ENCODE data around the gene LRP10. TPM values are rescaled to one million over a fixed set of nuclear protein-coding genes. Genes with fewer than 3 reads are reported as not detected.
"Not testable (repeated sequence)": the region's sequence is repeated elsewhere in the genome, so short reads cannot be mapped to it uniquely, and the experiment has no call there.

Gene LRP10
- total RNA-seq, 1 donor from 2014 or later: 171 TPM

DNA sequence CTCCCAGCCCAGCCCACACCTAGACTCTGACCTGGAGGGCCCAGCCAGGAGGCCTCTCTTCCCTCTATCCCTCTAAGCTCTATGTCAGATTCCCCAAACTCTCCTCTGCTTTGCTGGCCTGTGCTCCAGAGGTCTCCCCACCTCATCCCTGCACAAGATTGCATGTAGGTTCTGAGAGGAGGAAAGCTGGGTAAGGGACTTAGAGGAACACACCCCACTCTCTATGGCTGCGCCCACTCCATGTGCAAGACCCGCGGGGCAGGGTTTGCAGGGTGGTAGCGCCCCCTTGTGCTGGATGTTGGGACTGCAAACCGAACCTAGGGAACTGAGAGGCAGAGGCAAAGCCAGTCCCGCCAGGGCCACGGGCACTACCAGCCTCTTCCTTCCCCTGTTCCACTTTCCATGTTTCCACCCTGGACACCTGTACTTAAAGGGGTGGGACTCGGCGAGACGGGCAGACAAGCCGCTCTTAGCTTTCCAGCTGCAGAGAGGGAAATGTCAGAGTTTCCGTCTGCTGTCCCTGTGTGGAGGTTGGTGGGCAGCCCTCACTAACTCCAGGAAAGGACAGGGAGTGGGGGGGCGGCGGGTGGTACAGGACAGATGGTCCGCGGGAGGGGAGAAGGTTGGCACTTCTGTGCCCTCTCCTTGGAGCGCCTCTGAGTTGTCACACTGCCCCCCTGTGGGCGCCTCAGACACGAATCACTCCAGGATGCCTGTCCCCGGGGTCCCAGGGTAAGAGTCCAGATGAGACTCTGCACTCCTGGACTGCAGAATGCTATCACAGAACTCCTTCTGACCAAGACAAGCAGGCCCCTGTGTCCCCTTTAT is 18.4 kb upstream of the LRP10 start:
- H3K9me3 Mint-ChIP-seq (ENCODE audit: unreplicated experiment): no peaks in the 10 kb centered on the region
- peak overlapping the region; percentile 78 for H3K27ac Mint-ChIP-seq (ENCODE audit: unreplicated experiment)
- peak; percentile 87 for TF ChIP-seq CTCF (IDR thresholded peaks at IDR 0.05)
- no peaks in the 10 kb centered on the region for H3K27me3 Mint-ChIP-seq (ENCODE audit: unreplicated experiment)
- DNase-seq (ENCODE audit: extremely low spot score, unreplicated experiment): peak; percentile 97
- no peaks in the 10 kb centered on the region for H3K36me3 Mint-ChIP-seq (ENCODE audit: unreplicated experiment)
- H3K4me3 Mint-ChIP-seq (ENCODE audit: unreplicated experiment): peak overlapping the region; percentile 68
- peaks cover 50% of the 10 kb centered on the region for H3K4me1 Mint-ChIP-seq (ENCODE audit: unreplicated experiment)

DNA sequence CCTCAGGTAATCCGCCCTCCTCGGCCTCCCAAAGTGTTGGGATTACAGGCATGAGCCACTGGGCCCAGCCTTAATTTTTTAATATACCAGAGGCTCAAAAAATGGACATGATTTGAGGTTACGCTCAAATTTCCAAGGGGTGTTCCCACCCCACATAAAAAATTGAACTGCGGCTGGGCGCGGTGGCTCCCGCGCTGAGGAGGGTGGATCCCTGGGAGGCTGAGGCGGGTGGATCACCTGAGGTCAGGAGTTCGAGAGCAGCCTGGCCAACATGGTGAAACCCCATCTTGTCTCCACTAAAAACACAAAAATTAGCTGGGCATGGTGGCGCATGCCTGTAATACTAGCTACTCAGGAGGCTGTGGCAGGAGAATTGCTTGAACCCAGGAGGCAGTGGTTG is 17.2 kb upstream of the LRP10 start:
- H3K36me3 Mint-ChIP-seq (ENCODE audit: unreplicated experiment); H3K27ac Mint-ChIP-seq (ENCODE audit: unreplicated experiment); DNase-seq (ENCODE audit: extremely low spot score, unreplicated experiment); H3K27me3 Mint-ChIP-seq (ENCODE audit: unreplicated experiment); H3K4me3 Mint-ChIP-seq (ENCODE audit: unreplicated experiment); H3K9me3 Mint-ChIP-seq (ENCODE audit: unreplicated experiment): not testable (repeated sequence)
- peaks cover 45% of the 10 kb centered on the region for H3K4me1 Mint-ChIP-seq (ENCODE audit: unreplicated experiment)

GRCh38 chr14:22854963-22855724 is 16.4 kb upstream of the LRP10 start:
- no peak overlapping the region for H3K27ac Mint-ChIP-seq (ENCODE audit: unreplicated experiment)
- no peak overlapping the region for H3K4me3 Mint-ChIP-seq (ENCODE audit: unreplicated experiment)
- H3K27me3 Mint-ChIP-seq (ENCODE audit: unreplicated experiment): no peaks in the 10 kb centered on the region

DNA sequence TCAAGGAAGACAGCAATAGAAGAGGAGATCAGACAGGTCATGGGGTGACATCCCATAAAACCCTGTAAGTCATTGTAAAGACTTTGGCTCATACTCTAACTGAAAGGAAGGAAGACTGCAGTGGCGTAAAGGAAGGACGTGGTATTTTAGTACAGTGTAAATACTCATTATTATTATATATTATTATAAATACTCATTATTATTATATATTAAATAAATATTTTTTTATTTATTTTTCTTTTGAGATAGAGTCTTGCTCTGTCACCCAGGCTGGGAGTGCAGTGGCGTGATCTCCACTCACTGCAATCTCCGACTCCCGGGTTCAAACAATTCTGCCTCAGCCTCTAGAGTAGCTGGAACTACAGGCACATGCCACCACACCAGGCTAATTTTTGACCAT is 15.1 kb upstream of the LRP10 start:
- no peaks in the 10 kb centered on the region for H3K9me3 Mint-ChIP-seq (ENCODE audit: unreplicated experiment)
- TF ChIP-seq CTCF (IDR thresholded peaks at IDR 0.05): no peak
- no peak overlapping the region for H3K27ac Mint-ChIP-seq (ENCODE audit: unreplicated experiment)
- no peak for DNase-seq (ENCODE audit: extremely low spot score, unreplicated experiment)
- no peak overlapping the region for H3K4me3 Mint-ChIP-seq (ENCODE audit: unreplicated experiment)
- no peaks in the 10 kb centered on the region for H3K36me3 Mint-ChIP-seq (ENCODE audit: unreplicated experiment)
- H3K4me1 Mint-ChIP-seq (ENCODE audit: unreplicated experiment): peaks cover 25% of the 10 kb centered on the region
- no peaks in the 10 kb centered on the region for H3K27me3 Mint-ChIP-seq (ENCODE audit: unreplicated experiment)

More at GRCh38 chr14:22854963-22855724, 16.4 kb upstream of the LRP10 start:
- Mint-ChIP-seq H3K9me3 (ENCODE audit: unreplicated experiment) (no peaks in the 10 kb centered on the region), H3K36me3 (ENCODE audit: unreplicated experiment) (no peaks in the 10 kb centered on the region), H3K4me1 (ENCODE audit: unreplicated experiment) (peaks cover 38% of the 10 kb centered on the region)
- no peak for TF ChIP-seq CTCF (IDR thresholded peaks at IDR 0.05)
- no peak for DNase-seq (ENCODE audit: extremely low spot score, unreplicated experiment)

- not testable (repeated sequence) for H3K27me3 Mint-ChIP-seq (ENCODE audit: unreplicated experiment); H3K9me3 Mint-ChIP-seq (ENCODE audit: unreplicated experiment); H3K27ac Mint-ChIP-seq (ENCODE audit: unreplicated experiment); H3K36me3 Mint-ChIP-seq (ENCODE audit: unreplicated experiment); DNase-seq (ENCODE audit: extremely low spot score, unreplicated experiment); H3K4me1 Mint-ChIP-seq (ENCODE audit: unreplicated experiment); H3K4me3 Mint-ChIP-seq (ENCODE audit: unreplicated experiment)
Observed at GRCh38 chr14:22860377-22860776, 11.2 kb upstream of the LRP10 start.

DNA sequence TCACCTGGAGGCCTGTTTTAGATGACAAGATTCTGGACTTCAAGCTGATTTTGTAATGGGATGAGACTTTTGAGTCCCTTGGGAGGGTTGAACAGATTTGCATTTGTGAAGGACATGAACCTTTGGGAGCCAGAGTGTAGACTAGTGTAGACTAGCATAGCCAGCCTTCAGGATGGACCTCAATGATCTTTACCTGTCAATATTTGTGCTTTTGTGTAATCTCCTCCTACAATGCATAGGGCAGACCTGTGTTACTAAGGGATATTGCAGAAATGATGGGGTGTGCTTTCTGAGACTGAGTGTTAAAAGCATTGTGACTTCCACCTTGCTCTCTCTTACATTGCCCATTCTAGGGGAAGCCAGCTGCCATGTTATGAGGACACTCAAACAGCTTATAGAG is 9.9 kb upstream of the LRP10 start:
- H3K4me3 Mint-ChIP-seq (ENCODE audit: unreplicated experiment): no peak overlapping the region
- H3K27ac Mint-ChIP-seq (ENCODE audit: unreplicated experiment): no peak overlapping the region
- no peaks in the 10 kb centered on the region for H3K36me3 Mint-ChIP-seq (ENCODE audit: unreplicated experiment)
- DNase-seq (ENCODE audit: extremely low spot score, unreplicated experiment): no peak
- H3K27me3 Mint-ChIP-seq (ENCODE audit: unreplicated experiment): peaks cover 5% of the 10 kb centered on the region
- peaks cover 9% of the 10 kb centered on the region for H3K4me1 Mint-ChIP-seq (ENCODE audit: unreplicated experiment)
- no peaks in the 10 kb centered on the region for H3K9me3 Mint-ChIP-seq (ENCODE audit: unreplicated experiment)
- TF ChIP-seq CTCF (IDR thresholded peaks at IDR 0.05): no peak
